ENCODE results near the gene CCDC14. TPM values are rescaled to one million over a fixed set of nuclear protein-coding genes. Genes with fewer than 3 reads are reported as not detected.
"Not testable (repeated sequence)": the region's sequence is repeated elsewhere in the genome, so short reads cannot be mapped to it uniquely, and the experiment has no call there.

CCDC14 gene
- total and polyA plus RNA-seq, 12 donors, result 6.6 to 71.2 (median 18.9) TPM

DNA sequence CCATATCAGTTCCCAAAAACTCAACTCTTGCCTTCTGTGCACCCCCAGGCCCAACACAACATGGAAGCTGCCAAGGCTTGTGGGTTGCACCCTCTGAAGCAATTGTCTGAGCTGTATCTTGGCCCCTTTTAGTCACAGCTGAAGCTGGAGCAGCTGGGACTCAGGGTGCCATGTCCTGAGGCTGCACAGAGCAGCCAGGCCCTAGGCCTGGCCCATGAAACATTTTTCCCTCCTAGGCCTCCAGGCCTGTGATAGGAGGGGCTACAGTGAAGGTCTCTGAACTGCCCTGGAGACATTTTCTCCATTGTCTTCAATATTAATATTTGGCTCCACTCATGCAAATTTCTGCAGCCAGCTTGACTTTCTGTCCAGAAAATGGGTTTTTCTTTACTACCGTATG, 68.8 kb downstream of the CCDC14 start:
- Histone ChIP-seq H3K27me3 (no peaks in the 10 kb centered on the region), H3K9me3 (replicated peaks in 1 of 3) (no peaks in the 10 kb centered on the region), H3K36me3 (replicated peaks in 1 of 2) (no peaks in the 10 kb centered on the region), H3K27ac (no peak overlapping the region), H3K4me1 (replicated peaks in 1 of 2) (no peaks in the 10 kb centered on the region), H3K4me3 (no peak overlapping the region)
- WGBS, 4 donors, result 0 to 47% (median 0%) methylated on average over 1 of the region's 1 CpG
- no peak for DNase-seq
- intact Hi-C loops (cut with DNase I), result no loop called here
- TF ChIP-seq, protein P1, sequence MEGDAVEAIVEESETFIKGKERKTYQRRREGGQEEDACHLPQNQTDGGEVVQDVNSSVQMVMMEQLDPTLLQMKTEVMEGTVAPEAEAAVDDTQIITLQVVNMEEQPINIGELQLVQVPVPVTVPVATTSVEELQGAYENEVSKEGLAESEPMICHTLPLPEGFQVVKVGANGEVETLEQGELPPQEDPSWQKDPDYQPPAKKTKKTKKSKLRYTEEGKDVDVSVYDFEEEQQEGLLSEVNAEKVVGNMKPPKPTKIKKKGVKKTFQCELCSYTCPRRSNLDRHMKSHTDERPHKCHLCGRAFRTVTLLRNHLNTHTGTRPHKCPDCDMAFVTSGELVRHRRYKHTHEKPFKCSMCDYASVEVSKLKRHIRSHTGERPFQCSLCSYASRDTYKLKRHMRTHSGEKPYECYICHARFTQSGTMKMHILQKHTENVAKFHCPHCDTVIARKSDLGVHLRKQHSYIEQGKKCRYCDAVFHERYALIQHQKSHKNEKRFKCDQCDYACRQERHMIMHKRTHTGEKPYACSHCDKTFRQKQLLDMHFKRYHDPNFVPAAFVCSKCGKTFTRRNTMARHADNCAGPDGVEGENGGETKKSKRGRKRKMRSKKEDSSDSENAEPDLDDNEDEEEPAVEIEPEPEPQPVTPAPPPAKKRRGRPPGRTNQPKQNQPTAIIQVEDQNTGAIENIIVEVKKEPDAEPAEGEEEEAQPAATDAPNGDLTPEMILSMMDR (IDR thresholded peaks at IDR 0.05), result no peak
- TF ChIP-seq POLR2A (IDR thresholded peaks at IDR 0.05), result no peak

DNA sequence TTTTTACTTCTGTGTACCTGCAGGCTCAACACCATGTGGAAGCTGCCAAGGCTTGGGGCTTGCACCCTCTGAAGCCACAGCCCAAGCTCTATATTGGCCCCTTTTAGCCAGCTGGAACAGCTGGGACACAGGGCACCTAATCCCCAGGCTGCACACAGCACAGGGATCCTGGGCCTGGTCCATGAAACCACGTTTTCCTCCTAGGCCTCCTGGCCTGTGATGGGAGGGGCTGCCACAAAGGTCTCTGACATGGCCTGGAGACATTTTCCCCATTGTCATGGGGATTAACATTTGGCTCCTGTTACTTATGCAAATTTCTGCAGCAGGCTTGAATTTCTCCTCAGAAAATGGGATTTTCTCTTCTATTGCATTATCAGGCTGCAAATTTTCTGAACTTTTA, 70.0 kb downstream of the CCDC14 start:
- H3K36me3 ChIP-seq (replicated peaks in 1 of 2); DNase-seq; H3K4me1 ChIP-seq (replicated peaks in 1 of 2); H3K27ac ChIP-seq; H3K4me3 ChIP-seq; H3K9me3 ChIP-seq (replicated peaks in 1 of 3); intact Hi-C loops (cut with DNase I); H3K27me3 ChIP-seq: not testable (repeated sequence)
- 13 to 59% (median 50%) methylated on average over 1 of the region's 1 CpG for WGBS, 4 donors

DNA sequence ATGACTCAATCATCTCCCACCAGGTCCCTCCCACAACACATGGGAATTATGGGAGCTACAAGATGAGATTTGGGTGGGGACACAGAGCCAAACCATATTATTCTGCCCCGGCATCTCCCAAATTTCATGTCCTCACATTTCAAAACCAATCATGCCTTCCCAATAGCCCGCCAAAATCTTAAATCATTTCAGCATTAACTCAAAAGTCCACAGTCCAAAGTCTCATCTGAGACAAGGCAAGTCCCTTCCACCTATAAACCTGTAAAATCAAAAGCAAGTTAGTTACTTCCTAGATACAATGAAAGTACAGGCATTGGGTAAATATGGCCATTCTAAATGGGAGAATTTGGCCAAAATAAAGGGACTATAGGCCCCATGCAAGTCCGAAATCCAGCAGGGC, 70.9 kb downstream of the CCDC14 start:
- H3K4me3 ChIP-seq; H3K9me3 ChIP-seq (replicated peaks in 1 of 3); H3K36me3 ChIP-seq (replicated peaks in 1 of 2); H3K27me3 ChIP-seq; intact Hi-C loops (cut with DNase I); H3K27ac ChIP-seq; H3K4me1 ChIP-seq (replicated peaks in 1 of 2); DNase-seq: not testable (repeated sequence)
- WGBS, 4 donors, result 78 to 92% (median 82%) methylated on average over 3 of the region's 3 CpGs

DNA sequence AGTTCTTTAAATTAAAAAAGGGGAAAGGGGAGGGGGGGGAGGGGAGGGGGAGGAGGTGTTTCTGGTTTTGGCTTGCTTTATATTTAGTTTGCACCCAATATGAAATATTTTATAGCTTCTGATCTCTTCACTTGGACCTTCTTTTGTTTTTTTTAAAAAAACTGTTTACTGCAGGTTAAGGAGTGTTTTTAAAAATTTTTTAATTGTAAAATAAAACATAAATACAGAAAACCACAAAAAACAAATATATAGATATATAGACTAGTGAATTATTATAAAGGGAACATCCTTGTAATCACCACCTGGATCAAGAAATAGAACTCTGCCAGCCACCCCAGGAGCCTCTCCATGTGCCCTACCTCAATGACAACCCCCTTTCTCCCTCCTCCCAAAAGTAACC, 76.0 kb downstream of the CCDC14 start:
- peaks cover 8 to 9% of the 10 kb centered on the region in 2 donors for H3K4me1 ChIP-seq (replicated peaks in 1 of 2)
- H3K9me3 ChIP-seq (replicated peaks in 1 of 3), result no peaks in the 10 kb centered on the region
- TF ChIP-seq, protein P1 (IDR thresholded peaks at IDR 0.05), result no peak
- no peak for TF ChIP-seq POLR2A (IDR thresholded peaks at IDR 0.05)
- no peaks in the 10 kb centered on the region for H3K36me3 ChIP-seq (replicated peaks in 1 of 2)
- intact Hi-C loops (cut with DNase I), result no loop called here
- no peak overlapping the region for H3K27ac ChIP-seq
- DNase-seq, result no peak
- H3K4me3 ChIP-seq, result no peak overlapping the region
- no peaks in the 10 kb centered on the region for H3K27me3 ChIP-seq

DNA sequence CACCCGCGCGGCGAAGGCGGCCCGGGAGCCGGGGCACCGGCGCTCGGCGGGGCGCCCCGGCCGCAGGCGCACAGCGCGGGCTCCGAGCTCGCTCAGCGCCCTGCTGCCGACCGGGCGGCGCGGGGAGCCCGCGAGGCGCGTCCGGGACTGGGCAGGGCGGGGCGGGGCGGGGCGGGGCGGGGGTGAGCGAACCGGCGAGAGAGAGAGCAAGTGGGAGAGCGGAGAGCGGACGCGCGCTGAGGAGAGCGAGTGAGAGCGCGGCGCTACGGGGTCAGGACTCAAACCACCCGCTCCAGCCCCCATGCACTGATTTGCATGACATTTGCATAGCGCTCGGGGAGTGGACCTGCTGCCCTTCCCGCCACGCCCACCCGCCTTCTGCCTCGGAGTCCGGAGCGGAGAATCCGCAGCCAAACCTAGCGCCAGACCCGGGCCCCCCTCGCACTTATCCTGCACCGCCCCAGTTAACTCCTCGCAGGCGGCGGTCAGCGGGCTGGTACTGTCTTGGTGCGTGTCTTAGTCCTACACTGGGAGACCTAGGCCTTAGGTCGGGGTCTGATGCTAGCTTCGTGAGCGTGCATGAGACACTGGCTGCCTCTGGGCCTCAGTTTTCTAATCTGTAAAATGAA, 76.7 kb downstream of the CCDC14 start, which contains the start of gene MYLK:
MYLK (minus strand) TSS at position 130 of the 629 bp plus-strand sequence. CDS start 90,491 bp downstream, outside the sequence.
- Histone ChIP-seq H3K4me1 (replicated peaks in 1 of 2) (peaks cover 8 to 9% of the 10 kb centered on the region in 2 donors), H3K27ac (peak within 1 kb of the TSS in 1 of 5 donors; percentile 20), H3K9me3 (replicated peaks in 1 of 3) (no peaks in the 10 kb centered on the region), H3K4me3 (peak within 1 kb of the TSS in 2 of 4 donors; percentile 11 to 58), H3K27me3 (no peaks in the 10 kb centered on the region), H3K36me3 (replicated peaks in 1 of 2) (no peaks in the 10 kb centered on the region)
- WGBS, 4 donors, result 1 to 13% (median 2%) methylated on average over 7 to 70 of the region's 70 CpGs; no CpG with 5 or more reads in 1 of the 4 donors
- peak; percentile 58 to 91 (median 85) for DNase-seq
- intact Hi-C loops (cut with DNase I), result no loop called here
- no peak for TF ChIP-seq POLR2A (IDR thresholded peaks at IDR 0.05)
- TF ChIP-seq, protein P1 (IDR thresholded peaks at IDR 0.05), result no peak
